HEK293T (cell line): ENCODE results near the gene HSF5.

Source experiments
- ARNT ChIP-seq: fragments of 450-650 bp; IDR thresholded peaks from 2 replicates; pipeline ENCODE4 v1.6.1; 2017; ENCODE audit warnings: mild to moderate bottlenecking
- BHLHE40 ChIP-seq: fragments of 450-650 bp; IDR thresholded peaks from 2 replicates; pipeline ENCODE4 v1.6.1; 2016; ENCODE audit warnings: mild to moderate bottlenecking, moderate library complexity, borderline replicate concordance
- CTBP1 ChIP-seq: fragments of 450-650 bp; IDR thresholded peaks from 2 replicates; pipeline ENCODE4 v1.6.1; 2016; ENCODE audit warnings: borderline replicate concordance
- ELF4 ChIP-seq: fragments of 450-650 bp; IDR thresholded peaks from 2 replicates; pipeline ENCODE4 v1.6.1; 2017; ENCODE audit warnings: antibody characterized with exemption
- FOXA1 ChIP-seq: fragments of 450-650 bp; IDR thresholded peaks from 2 replicates; pipeline ENCODE4 v1.6.1; 2016; ENCODE audit warnings: mild to moderate bottlenecking
- FOXK2 ChIP-seq: fragments of 450-650 bp; IDR thresholded peaks from 2 replicates; pipeline ENCODE4 v1.6.1; 2016; ENCODE audit warnings: mild to moderate bottlenecking
- FOXM1 ChIP-seq: fragments of 450-650 bp; IDR thresholded peaks from 2 replicates; pipeline ENCODE4 v1.6.1; 2017; ENCODE audit warnings: mild to moderate bottlenecking, borderline replicate concordance
- HDGF ChIP-seq: fragments of 450-650 bp; IDR thresholded peaks from 2 replicates; pipeline ENCODE4 v1.6.1; 2017; ENCODE audit warnings: antibody characterized with exemption, borderline replicate concordance
- L3MBTL2 ChIP-seq: fragments of 450-650 bp; conservative IDR thresholded peaks from 2 replicates; pipeline ENCODE4 v1.6.1; 2016; ENCODE audit warnings: mild to moderate bottlenecking
- NFRKB ChIP-seq: fragments of 450-650 bp; IDR thresholded peaks from 2 replicates; pipeline ENCODE4 v1.6.1; 2016; ENCODE audit warnings: mild to moderate bottlenecking, moderate library complexity
- SP1 ChIP-seq: fragments of 450-650 bp; IDR thresholded peaks from 2 replicates; pipeline ENCODE4 v1.6.1; 2017
- TARDBP ChIP-seq: fragments of 450-650 bp; IDR thresholded peaks from 2 replicates; pipeline ENCODE4 v1.6.1; 2016
- ZNF384 ChIP-seq: fragments of 450-650 bp; IDR thresholded peaks from 2 replicates; pipeline ENCODE4 v1.6.1; 2016
- TF ChIP-seq, protein P1 (sequence below): fragments of 450-650 bp; IDR thresholded peaks from 2 replicates; pipeline ENCODE4 v1.6.1; 2016

- TF ChIP-seq FOXA1 (no peak), CTBP1 (no peak), HDGF (no peak), L3MBTL2 (no peak), TARDBP (no peak), NFRKB (no peak), FOXK2 (no peak), ARNT (no peak), SP1 (no peak), FOXM1 (no peak), BHLHE40 (no peak), ZNF384 (no peak), ELF4 (no peak)
- TF ChIP-seq, protein P1, sequence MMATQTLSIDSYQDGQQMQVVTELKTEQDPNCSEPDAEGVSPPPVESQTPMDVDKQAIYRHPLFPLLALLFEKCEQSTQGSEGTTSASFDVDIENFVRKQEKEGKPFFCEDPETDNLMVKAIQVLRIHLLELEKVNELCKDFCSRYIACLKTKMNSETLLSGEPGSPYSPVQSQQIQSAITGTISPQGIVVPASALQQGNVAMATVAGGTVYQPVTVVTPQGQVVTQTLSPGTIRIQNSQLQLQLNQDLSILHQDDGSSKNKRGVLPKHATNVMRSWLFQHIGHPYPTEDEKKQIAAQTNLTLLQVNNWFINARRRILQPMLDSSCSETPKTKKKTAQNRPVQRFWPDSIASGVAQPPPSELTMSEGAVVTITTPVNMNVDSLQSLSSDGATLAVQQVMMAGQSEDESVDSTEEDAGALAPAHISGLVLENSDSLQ, result no peak
Observed at GRCh38 chr17:58371300-58371950, 116.8 kb downstream of the HSF5 start.
